H9 (cell line): ENCODE data around the gene ALOX5. TPM values are rescaled to one million over a fixed set of nuclear protein-coding genes. Genes with fewer than 3 reads are reported as not detected.

ENCODE experiments used
- DNase-seq: peaks from one replicate; pipeline ENCODE4 v3.0.0-alpha.2; 2017
- H2AFZ ChIP-seq: one replicate; pipeline ENCODE4 v1.6.1; 2013; ENCODE audit warnings: mild to moderate bottlenecking, low read length, control low read depth, moderate library complexity
- H2AK5ac ChIP-seq: 2 replicates; pipeline ENCODE4 v1.6.1; 2013; ENCODE audit warnings: low read length, control low read depth, mixed read lengths; ENCODE audit not compliant: insufficient read length
- H2BK120ac ChIP-seq: one replicate; pipeline ENCODE4 v1.6.1; 2013; ENCODE audit warnings: low read depth, mild to moderate bottlenecking, low read length, control low read depth, inconsistent platforms; ENCODE audit not compliant: poor library complexity, severe bottlenecking
- H2BK12ac ChIP-seq: 2 replicates; pipeline ENCODE4 v1.6.1; 2013; ENCODE audit warnings: low read length, control low read depth, mixed read lengths, low read depth; ENCODE audit not compliant: insufficient read length
- H2BK15ac ChIP-seq: 2 replicates; pipeline ENCODE4 v1.6.1; 2013; ENCODE audit warnings: low read depth, low read length, control low read depth
- H2BK20ac ChIP-seq: one replicate; pipeline ENCODE4 v1.6.1; 2013; ENCODE audit warnings: low read depth, mild to moderate bottlenecking, low read length, control low read depth, inconsistent platforms; ENCODE audit not compliant: poor library complexity, severe bottlenecking
- H2BK5ac ChIP-seq: 2 replicates; pipeline ENCODE4 v1.6.1; 2013; ENCODE audit warnings: low read length, control low read depth, mixed read lengths; ENCODE audit not compliant: insufficient read length
- H3K14ac ChIP-seq: 2 replicates; pipeline ENCODE4 v1.6.1; 2013; ENCODE audit warnings: low read length, control low read depth; ENCODE audit not compliant: insufficient read depth
- H3K18ac ChIP-seq: 2 replicates; pipeline ENCODE4 v1.6.1; 2013; ENCODE audit warnings: low read depth, mild to moderate bottlenecking, mixed read lengths, low read length, control low read depth; ENCODE audit not compliant: insufficient read length
- H3K23ac ChIP-seq: 2 replicates; pipeline ENCODE4 v1.6.1; 2013; ENCODE audit warnings: low read length, control low read depth, mixed read lengths, low read depth; ENCODE audit not compliant: insufficient read length
- H3K23me2 ChIP-seq: 2 replicates; pipeline ENCODE4 v1.6.1; 2013; ENCODE audit warnings: low read depth, mild to moderate bottlenecking, mixed read lengths, low read length, control low read depth; ENCODE audit not compliant: insufficient read length, poor library complexity, severe bottlenecking
- H3K27ac ChIP-seq: 2 replicates; pipeline ENCODE4 v1.5.1; 2013; ENCODE audit warnings: low read length, control low read depth, mixed read lengths, low read depth; ENCODE audit not compliant: insufficient read length
- H3K27me3 ChIP-seq: 2 replicates; pipeline ENCODE4 v1.6.1; 2013; ENCODE audit warnings: low read length, control low read depth, inconsistent platforms; ENCODE audit not compliant: insufficient read depth
- H3K4ac ChIP-seq: 2 replicates; pipeline ENCODE4 v1.6.1; 2013; ENCODE audit warnings: low read depth, mild to moderate bottlenecking, control low read depth, inconsistent platforms, low read length, moderate library complexity
- H3K4me1 ChIP-seq: 2 replicates; pipeline ENCODE4 v1.6.1; 2013; ENCODE audit warnings: low read length, control low read depth, inconsistent platforms; ENCODE audit not compliant: insufficient read depth
- H3K4me2 ChIP-seq: 2 replicates; pipeline ENCODE4 v1.6.1; 2013; ENCODE audit warnings: low read length, control low read depth, mixed read lengths; ENCODE audit not compliant: insufficient read length, insufficient read depth
- H3K56ac ChIP-seq: 2 replicates; pipeline ENCODE4 v1.6.1; 2013; ENCODE audit warnings: low read depth, mild to moderate bottlenecking, mixed read lengths, low read length, control low read depth; ENCODE audit not compliant: insufficient read length
- H3K79me1 ChIP-seq: 2 replicates; pipeline ENCODE4 v1.6.1; 2013; ENCODE audit warnings: low read depth, mild to moderate bottlenecking, moderate library complexity, low read length, control low read depth, inconsistent platforms; ENCODE audit not compliant: insufficient read depth, poor library complexity, severe bottlenecking
- H3K79me2 ChIP-seq: 2 replicates; pipeline ENCODE4 v1.6.1; 2013; ENCODE audit warnings: low read length, control low read depth, inconsistent platforms; ENCODE audit not compliant: insufficient read depth
- H3K9ac ChIP-seq: 2 replicates; pipeline ENCODE4 v1.6.1; 2013; ENCODE audit warnings: low read length, control low read depth, mixed read lengths; ENCODE audit not compliant: insufficient read length; ENCODE audit errors: extremely low read depth
- H3K9me3 ChIP-seq: one replicate; pipeline ENCODE4 v1.6.1; 2013; ENCODE audit warnings: low read depth, low read length, inconsistent platforms; ENCODE audit not compliant: control insufficient read depth
- H3T11ph ChIP-seq: one replicate; pipeline ENCODE4 v1.6.1; 2013; ENCODE audit warnings: mild to moderate bottlenecking, low read length, control low read depth, inconsistent platforms
- H4K20me1 ChIP-seq: one replicate; pipeline ENCODE4 v1.6.1; 2013; ENCODE audit not compliant: control insufficient read depth, insufficient read length, insufficient read depth
- H4K5ac ChIP-seq: 2 replicates; pipeline ENCODE4 v1.6.1; 2013; ENCODE audit warnings: low read depth, mild to moderate bottlenecking, mixed read lengths, low read length, control low read depth; ENCODE audit not compliant: insufficient read length
- H4K8ac ChIP-seq: replicated peaks from 2 replicates; pipeline ENCODE4 v1.6.1; 2013; ENCODE audit warnings: low read length, control low read depth, mixed read lengths, low read depth; ENCODE audit not compliant: insufficient read length
- H4K91ac ChIP-seq: 2 replicates; pipeline ENCODE4 v1.6.1; 2013; ENCODE audit warnings: low read depth, mild to moderate bottlenecking, moderate library complexity, mixed read lengths, low read length, control low read depth; ENCODE audit not compliant: insufficient read length
- H3K27ac Mint-ChIP-seq, 3 experiments: 2 replicates in 2 of 3; 3 replicates in 1 of 3; pipeline ENCODE4 v1.8.0; 2020 to 2021; ENCODE audit warnings: mixed read lengths in 3 of 3, mild to moderate bottlenecking in 1 of 3, moderate library complexity in 1 of 3
- H3K27me3 Mint-ChIP-seq: 2 replicates; pipeline ENCODE4 v1.8.0; 2021; ENCODE audit warnings: low read depth, mild to moderate bottlenecking, moderate library complexity, mixed read lengths
- H3K36me3 Mint-ChIP-seq, 3 experiments: 2 replicates in 2 of 3; 3 replicates in 1 of 3; pipeline ENCODE4 v1.8.0; 2020 to 2021; ENCODE audit warnings: low read depth in 3 of 3, mixed read lengths in 3 of 3; ENCODE audit not compliant: insufficient read depth in 1 of 3
- H3K4me1 Mint-ChIP-seq, 2 experiments: 2 replicates each; pipeline ENCODE4 v1.8.0; 2020; ENCODE audit warnings: mixed read lengths in 2 of 2
- H3K4me3 Mint-ChIP-seq, 2 experiments: 2 replicates in 1 of 2; 3 replicates in 1 of 2; pipeline ENCODE4 v1.8.0; 2020 to 2021; ENCODE audit warnings: mild to moderate bottlenecking in 2 of 2, mixed read lengths in 2 of 2, moderate library complexity in 1 of 2
- H3K9me3 Mint-ChIP-seq, 2 experiments: 2 replicates in 1 of 2; 3 replicates in 1 of 2; pipeline ENCODE4 v1.8.0; 2020; ENCODE audit warnings: mild to moderate bottlenecking in 2 of 2, mixed read lengths in 2 of 2, moderate library complexity in 1 of 2
- WGBS: extraction: QIAGEN DNeasy Blood & Tissue Kit; methylation state at CpG from one replicate; pipeline ENCODE4 v1.1.7; 2013; ENCODE audit warnings: missing lambda C conversion rate, low lambda C conversion rate, mixed read lengths; ENCODE audit not compliant: insufficient read length; ENCODE audit errors: extremely low coverage; 5-methylcytosine and 5-hydroxymethylcytosine counted together
- total RNA-seq: library from RNA; stranded (reverse); gene quantifications from 2 replicates; pipeline ENCODE4 v1.2.1, GENCODE V29; 2021
- TF ChIP-seq, protein P1 (sequence below): fragments of 200-600 bp; sonication (generic); conservative IDR thresholded peaks from 3 replicates; pipeline ENCODE4 v1.8.0; 2021; ENCODE audit warnings: antibody characterized with exemption, mild to moderate bottlenecking

ALOX5 gene
- total RNA-seq, 1 experiment from 2014 or later = 3.7 TPM

DNA sequence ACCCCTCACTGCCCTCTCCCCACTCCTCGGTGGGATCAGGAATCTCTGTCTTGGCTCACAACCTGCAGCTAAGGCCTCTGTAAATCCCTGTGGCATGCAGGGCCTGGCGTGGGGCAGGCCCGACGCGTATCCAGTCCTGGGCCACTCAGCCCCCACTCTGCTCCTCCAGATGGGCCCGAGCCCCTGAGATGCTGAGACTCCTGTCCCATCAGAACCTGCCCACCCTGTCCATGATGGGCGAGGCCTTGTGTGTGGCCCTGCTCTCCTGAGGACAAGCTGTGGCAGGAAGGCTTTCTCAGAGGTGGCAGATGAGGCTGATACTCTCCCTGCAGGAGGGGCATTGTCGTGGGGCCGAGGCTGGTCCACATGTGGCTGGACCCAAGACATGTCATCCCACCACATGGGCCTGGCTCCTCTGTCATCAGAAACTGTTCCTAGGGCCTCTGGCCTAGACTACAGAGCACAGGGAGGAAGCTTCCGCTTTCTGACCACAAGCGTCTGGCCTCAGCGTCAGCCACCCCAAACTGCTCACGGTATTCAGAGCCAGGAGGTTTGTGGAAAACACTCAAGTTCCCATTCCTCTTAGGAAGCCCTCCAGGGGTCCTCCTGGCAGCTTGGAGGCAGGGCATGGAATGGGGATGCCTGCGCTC, 6.0 kb downstream of the ALOX5 start:
- no peaks in the 10 kb centered on the region for H3K79me2 ChIP-seq
- no peak overlapping the region for H3T11ph ChIP-seq
- Mint-ChIP-seq H3K4me3 (no peak overlapping the region), H3K9me3 (no peaks in the 10 kb centered on the region), H3K27ac (no peak overlapping the region), H3K27me3 (peaks cover 24% of the 10 kb centered on the region), H3K36me3 (no peaks in the 10 kb centered on the region; a peak in 1 of 7 replicates), H3K4me1 (peaks cover 11 to 14% of the 10 kb centered on the region in 2 experiments)
- H3K56ac ChIP-seq = no peak overlapping the region
- no peak overlapping the region for H3K27ac ChIP-seq
- no peak overlapping the region for H2AFZ ChIP-seq
- no peaks in the 10 kb centered on the region for H3K23me2 ChIP-seq
- H3K4me1 ChIP-seq = no peaks in the 10 kb centered on the region; the same call in 1 of the 2 replicates
- no peak overlapping the region for H4K91ac ChIP-seq
- H3K9me3 ChIP-seq = no peaks in the 10 kb centered on the region
- no peak overlapping the region; the same call in 1 of the 2 replicates for H3K14ac ChIP-seq
- no peaks in the 10 kb centered on the region for H4K20me1 ChIP-seq
- no peak overlapping the region for H3K4me2 ChIP-seq
- H3K23ac ChIP-seq = no peak overlapping the region
- WGBS = no CpG with 5 or more reads among the region's 14 CpGs
- TF ChIP-seq, protein P1, sequence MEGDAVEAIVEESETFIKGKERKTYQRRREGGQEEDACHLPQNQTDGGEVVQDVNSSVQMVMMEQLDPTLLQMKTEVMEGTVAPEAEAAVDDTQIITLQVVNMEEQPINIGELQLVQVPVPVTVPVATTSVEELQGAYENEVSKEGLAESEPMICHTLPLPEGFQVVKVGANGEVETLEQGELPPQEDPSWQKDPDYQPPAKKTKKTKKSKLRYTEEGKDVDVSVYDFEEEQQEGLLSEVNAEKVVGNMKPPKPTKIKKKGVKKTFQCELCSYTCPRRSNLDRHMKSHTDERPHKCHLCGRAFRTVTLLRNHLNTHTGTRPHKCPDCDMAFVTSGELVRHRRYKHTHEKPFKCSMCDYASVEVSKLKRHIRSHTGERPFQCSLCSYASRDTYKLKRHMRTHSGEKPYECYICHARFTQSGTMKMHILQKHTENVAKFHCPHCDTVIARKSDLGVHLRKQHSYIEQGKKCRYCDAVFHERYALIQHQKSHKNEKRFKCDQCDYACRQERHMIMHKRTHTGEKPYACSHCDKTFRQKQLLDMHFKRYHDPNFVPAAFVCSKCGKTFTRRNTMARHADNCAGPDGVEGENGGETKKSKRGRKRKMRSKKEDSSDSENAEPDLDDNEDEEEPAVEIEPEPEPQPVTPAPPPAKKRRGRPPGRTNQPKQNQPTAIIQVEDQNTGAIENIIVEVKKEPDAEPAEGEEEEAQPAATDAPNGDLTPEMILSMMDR = no peak
- H3K18ac ChIP-seq = no peak overlapping the region
- no peak for DNase-seq
- H2BK5ac ChIP-seq = no peak overlapping the region
- no peak overlapping the region for H2AK5ac ChIP-seq
- H3K27me3 ChIP-seq = no peaks in the 10 kb centered on the region; the same call in 1 of the 2 replicates
- no peak overlapping the region for H2BK12ac ChIP-seq
- no peak overlapping the region for H2BK120ac ChIP-seq
- H2BK15ac ChIP-seq = no peak overlapping the region
- H3K9ac ChIP-seq = no peak overlapping the region
- H2BK20ac ChIP-seq = no peak overlapping the region
- H3K79me1 ChIP-seq = no peaks in the 10 kb centered on the region
- no peak overlapping the region for H3K4ac ChIP-seq
- no peak overlapping the region for H4K5ac ChIP-seq
- H4K8ac ChIP-seq = no peak overlapping the region
